ENCODE measurements around the gene GNB1L.
"Not testable (repeated sequence)": the region's sequence is repeated elsewhere in the genome, so short reads cannot be mapped to it uniquely, and the experiment has no call there.

GNB1L gene

DNA sequence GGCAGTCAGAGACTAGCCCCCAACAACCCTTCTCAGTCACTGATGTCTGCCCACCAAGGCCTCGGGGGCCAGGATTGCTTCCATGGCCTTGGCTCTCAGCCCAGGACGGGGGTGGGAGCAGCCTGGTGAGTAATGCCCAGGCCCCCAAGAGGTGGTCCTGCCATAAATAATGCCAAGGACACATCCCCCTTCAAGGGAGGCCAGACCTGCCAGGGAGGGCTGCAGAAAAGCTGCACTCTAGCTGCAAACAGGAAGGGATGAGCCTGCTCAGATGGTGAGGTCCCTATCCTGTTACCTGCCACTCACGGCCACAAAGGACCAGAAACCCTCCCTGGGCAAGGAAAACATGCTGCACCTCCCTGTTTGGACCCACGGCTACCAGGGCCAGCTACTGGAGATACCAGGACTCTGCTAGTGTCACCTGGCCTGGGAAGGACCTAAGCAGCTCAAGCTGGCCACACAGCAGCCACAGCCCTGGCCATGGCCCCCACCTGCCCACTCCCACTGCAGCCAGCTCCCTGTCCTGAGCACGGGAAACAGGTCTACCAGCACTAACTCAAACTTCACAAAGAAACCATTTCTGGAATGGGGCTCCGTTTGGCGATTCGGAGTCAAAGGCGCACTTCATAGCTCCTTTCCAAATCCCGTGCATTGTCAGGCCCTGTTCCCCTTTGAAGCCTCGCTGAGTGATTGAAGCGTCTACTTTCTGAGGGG is 12.1 kb downstream of the GNB1L start:
- DNase-seq = no peak

GRCh38 chr22:19841641-19842392 is 12.9 kb downstream of the GNB1L start:
- no peak for DNase-seq

GRCh38 chr22:19840955-19841640 is 13.6 kb downstream of the GNB1L start:
- no peak for DNase-seq

DNA sequence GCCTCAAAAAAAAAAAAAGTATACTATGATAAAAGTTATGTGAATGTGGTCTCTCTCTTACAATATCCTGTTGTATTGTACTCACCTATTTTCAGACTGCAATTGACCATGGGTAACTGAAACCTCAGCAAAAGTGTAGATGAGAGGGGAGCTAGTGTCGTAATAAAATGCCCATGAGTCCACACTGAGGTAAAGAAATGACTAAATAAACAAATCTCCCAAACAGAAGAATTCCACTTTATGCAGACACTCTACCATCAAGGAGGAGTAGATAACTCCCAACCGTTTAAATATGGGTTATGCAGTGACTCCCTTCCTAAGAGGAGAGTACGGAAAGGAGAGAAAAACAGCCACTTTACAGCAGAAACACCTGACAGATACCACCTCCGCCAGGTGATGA is 14.6 kb downstream of the GNB1L start:
- DNase-seq = no peak

GRCh38 chr22:19837915-19838314 is 16.8 kb downstream of the GNB1L start:
- DNase-seq = no peak

- DNase-seq = no peak
These were observed 18.2 kb downstream of the GNB1L start for GRCh38 chr22:19836512-19836911.

- DNase-seq = no peak
These were observed 20.1 kb downstream of the GNB1L start for GRCh38 chr22:19834599-19834998.

GRCh38 chr22:19833327-19833726 is 21.3 kb downstream of the GNB1L start:
- DNase-seq = not testable (repeated sequence)

GRCh38 chr22:19832476-19833108 is 22.1 kb downstream of the GNB1L start:
- DNase-seq = no peak

GRCh38 chr22:19831979-19832378 is 22.7 kb downstream of the GNB1L start:
- not testable (repeated sequence) for DNase-seq

GRCh38 chr22:19831016-19831415 is 23.7 kb downstream of the GNB1L start:
- no peak for DNase-seq

- no peak for DNase-seq
These were observed 26.7 kb downstream of the GNB1L start for GRCh38 chr22:19828035-19828401.

DNA sequence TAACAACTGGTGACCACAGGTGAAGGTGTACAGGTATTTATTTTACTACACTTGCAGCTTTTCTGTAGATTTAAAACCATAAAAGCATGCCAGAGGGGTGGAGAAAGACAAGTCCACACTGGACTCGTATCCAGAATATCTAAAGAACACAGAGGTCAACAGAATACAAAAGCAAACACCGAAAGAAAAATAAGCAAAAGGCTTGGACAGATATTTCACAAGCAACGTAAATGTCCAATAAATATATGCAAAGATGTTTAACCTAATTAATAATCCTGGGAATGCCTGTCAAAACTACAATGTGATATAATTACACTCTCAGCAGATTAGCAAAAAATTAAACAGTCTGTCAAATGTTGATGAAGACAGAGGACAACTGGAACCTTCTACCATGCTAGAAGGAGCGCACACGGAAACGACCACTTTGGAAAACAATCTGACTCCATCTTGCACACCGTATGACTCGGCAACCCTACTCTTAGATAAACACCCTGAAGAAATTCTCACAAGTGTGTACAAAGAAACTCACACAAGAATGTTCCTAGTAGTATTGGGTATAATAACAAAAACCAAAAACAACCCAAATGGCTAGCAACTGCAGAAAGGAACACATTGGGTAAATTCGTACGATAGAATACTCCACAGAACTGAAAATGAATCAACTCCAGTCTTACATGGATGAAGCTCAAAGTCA is 27.2 kb downstream of the GNB1L start:
- no peak for DNase-seq

DNA sequence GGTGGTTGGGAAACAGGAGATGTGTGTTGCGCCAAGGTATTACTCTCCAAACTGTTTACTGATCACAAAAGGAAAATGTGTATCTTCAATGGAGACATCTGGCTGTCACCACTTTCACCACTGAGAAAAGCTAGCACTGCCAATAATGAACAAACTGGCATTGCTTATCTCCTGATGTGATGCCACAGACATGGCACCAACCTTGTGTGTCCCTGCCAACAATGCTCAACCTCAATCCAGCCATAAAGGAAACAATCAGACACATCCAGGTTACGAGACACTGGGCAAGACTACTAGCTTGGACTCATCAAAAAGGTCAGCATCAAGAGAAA is 28.1 kb downstream of the GNB1L start:
- DNase-seq = no peak

DNA sequence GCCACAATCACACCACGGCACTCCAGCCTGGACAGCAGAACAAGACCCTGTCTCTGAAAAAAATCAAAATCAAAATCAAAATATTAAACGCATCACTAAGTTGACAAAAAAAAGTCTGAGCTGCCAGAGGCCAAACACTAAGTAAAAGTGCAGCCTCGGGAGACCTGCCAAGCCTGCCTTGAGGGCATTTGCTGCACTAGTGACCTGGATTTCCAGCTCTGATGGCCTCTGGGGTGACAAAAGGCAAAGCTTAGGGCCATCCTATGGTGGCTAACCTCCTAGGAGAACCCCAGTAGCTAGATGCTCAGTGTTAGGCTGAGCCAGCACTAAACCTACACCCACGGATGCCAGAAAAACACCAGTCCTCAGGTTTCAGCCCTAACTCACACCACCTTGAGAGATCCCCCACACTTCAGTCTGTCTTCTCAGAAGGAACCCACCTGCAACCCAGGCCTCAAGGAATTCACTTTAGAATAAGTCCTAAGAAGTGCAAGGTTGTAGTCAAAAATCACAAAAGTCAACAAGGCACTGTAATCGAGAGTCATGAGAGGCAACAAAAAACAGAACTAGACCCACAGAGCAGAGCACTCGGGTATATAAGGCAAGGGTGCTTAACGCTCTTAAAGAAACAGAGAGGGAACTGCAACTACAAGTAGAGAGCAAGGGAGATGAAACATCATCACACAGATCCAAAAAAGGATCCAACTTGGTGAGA is 28.6 kb downstream of the GNB1L start:
- DNase-seq = no peak

- DNase-seq = no peak
These were observed 29.7 kb downstream of the GNB1L start for GRCh38 chr22:19824926-19825339.

DNA sequence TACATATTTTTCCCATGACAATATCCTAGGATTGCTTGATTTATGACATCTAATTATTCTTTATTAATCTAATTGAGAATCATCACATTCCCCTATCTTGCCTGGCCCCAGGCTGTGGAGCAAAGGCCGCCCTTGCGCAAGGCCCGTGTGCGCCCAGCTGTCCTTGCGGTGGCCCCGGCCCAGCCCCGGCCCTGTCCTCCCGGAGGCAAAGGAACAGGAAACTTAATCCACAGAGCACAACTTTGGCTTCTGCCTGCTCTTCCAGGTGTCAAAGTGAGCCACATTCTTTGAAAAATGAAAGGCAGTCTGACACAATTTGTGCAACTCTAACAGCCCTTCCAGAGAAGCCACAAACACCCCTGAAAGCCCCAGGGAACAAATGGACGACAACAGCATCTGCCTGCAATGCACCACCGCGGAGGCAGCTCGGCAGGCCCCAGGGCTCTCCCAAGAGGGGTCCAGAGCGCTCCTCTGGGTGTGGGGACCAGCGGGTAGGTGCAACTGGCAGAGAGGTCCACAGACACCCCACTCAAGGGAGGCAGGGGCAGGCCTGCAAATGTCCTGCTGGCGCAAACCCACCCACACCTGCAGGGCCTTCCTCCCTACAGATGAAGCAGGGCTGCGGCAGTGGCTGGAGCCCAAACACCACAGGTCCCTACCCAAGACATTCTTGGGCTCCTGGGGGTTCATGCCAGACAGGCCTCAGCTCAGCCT is 30.3 kb downstream of the GNB1L start:
- DNase-seq = no peak

DNA sequence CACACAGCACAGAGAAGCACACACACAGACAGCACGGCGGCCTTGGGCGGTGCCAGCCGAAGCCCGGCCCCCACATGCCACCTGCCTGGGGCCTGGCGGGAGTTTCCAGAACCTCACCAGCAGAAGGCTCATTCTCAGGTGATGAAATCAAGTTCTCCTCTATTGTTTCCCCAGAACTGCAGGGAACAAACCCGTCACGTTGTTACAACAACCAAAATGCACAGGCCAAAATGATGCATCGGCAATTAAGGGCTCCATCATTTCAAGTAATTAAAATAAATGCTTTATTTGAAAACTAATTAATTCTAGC is 30.8 kb downstream of the GNB1L start:
- DNase-seq = no peak

GRCh38 chr22:19823191-19823901 is 31.3 kb downstream of the GNB1L start:
- no peak for DNase-seq

- DNase-seq = no peak
These were observed 32.2 kb downstream of the GNB1L start for GRCh38 chr22:19822301-19823117.

Data from kidney glomerular epithelial cell (primary cell).